Measurements from ENCODE around the gene LHX6. TPM values are rescaled to one million over a fixed set of nuclear protein-coding genes. Genes with fewer than 3 reads are reported as not detected.
A peak's percentile ranks its signal among the peaks of the same experiment; 100 is the strongest.

Gene LHX6
- total and polyA plus RNA-seq, 2 donors = 2.2 to 6.8 TPM

- no peaks in the 10 kb centered on the region for H3K36me3 ChIP-seq (ENCODE audit: insufficient read depth)
- WGBS = 68% methylated on average over 1 of the region's 1 CpG
- no peak overlapping the region for H3K27ac ChIP-seq (ENCODE audit: low read depth)
Measured at GRCh38 chr9:122184551-122184950, 44.2 kb downstream of the LHX6 start.

GRCh38 chr9:122183501-122183900 lies 45.3 kb downstream of the LHX6 start:
- H3K27ac ChIP-seq (ENCODE audit: low read depth) = no peak overlapping the region
- H3K4me1 ChIP-seq (ENCODE audit: insufficient read depth) = no peaks in the 10 kb centered on the region
- WGBS = 35% methylated on average over 7 of the region's 7 CpGs
- DNase-seq (ENCODE audit: extremely low spot score) = no peak
- no peaks in the 10 kb centered on the region for H3K36me3 ChIP-seq (ENCODE audit: insufficient read depth)
- H3K4me3 ChIP-seq (ENCODE audit: low read depth, low read length) = no peak overlapping the region

More at GRCh38 chr9:122184551-122184950, 44.2 kb downstream of the LHX6 start:
- no peak for DNase-seq (ENCODE audit: extremely low spot score)
- H3K4me3 ChIP-seq (ENCODE audit: low read depth, low read length) = no peak overlapping the region
- H3K4me1 ChIP-seq (ENCODE audit: insufficient read depth) = no peaks in the 10 kb centered on the region

GRCh38 chr9:122180633-122181032 lies 48.1 kb downstream of the LHX6 start:
- DNase-seq (ENCODE audit: extremely low spot score) = no peak
- Histone ChIP-seq H3K27ac (ENCODE audit: low read depth) (no peak overlapping the region), H3K4me1 (ENCODE audit: insufficient read depth) (no peaks in the 10 kb centered on the region), H3K36me3 (ENCODE audit: insufficient read depth) (no peaks in the 10 kb centered on the region), H3K4me3 (ENCODE audit: low read depth, low read length) (no peak overlapping the region)
- WGBS = 50% methylated on average over 4 of the region's 4 CpGs

- Histone ChIP-seq H3K27ac (ENCODE audit: low read depth) (no peak overlapping the region), H3K4me3 (ENCODE audit: low read depth, low read length) (no peak overlapping the region), H3K4me1 (ENCODE audit: insufficient read depth) (no peaks in the 10 kb centered on the region), H3K36me3 (ENCODE audit: insufficient read depth) (no peaks in the 10 kb centered on the region)
- 82% methylated on average over 2 of the region's 2 CpGs for WGBS
- no peak for DNase-seq (ENCODE audit: extremely low spot score)
Measured at GRCh38 chr9:122179690-122180074, 49.1 kb downstream of the LHX6 start.

- WGBS = 86% methylated on average over 5 of the region's 5 CpGs
- no peaks in the 10 kb centered on the region for H3K4me1 ChIP-seq (ENCODE audit: insufficient read depth)
- H3K36me3 ChIP-seq (ENCODE audit: insufficient read depth) = no peaks in the 10 kb centered on the region
- H3K27ac ChIP-seq (ENCODE audit: low read depth) = no peak overlapping the region
- DNase-seq (ENCODE audit: extremely low spot score) = no peak
- no peak overlapping the region for H3K4me3 ChIP-seq (ENCODE audit: low read depth, low read length)
Measured at GRCh38 chr9:122179054-122179689, 49.6 kb downstream of the LHX6 start.

GRCh38 chr9:122176916-122177315 lies 51.8 kb downstream of the LHX6 start:
- 76% methylated on average over 2 of the region's 2 CpGs for WGBS
- Histone ChIP-seq H3K36me3 (ENCODE audit: insufficient read depth) (no peaks in the 10 kb centered on the region), H3K4me3 (ENCODE audit: low read depth, low read length) (no peak overlapping the region), H3K27ac (ENCODE audit: low read depth) (no peak overlapping the region), H3K4me1 (ENCODE audit: insufficient read depth) (no peaks in the 10 kb centered on the region)
- DNase-seq (ENCODE audit: extremely low spot score) = no peak

- Histone ChIP-seq H3K36me3 (ENCODE audit: insufficient read depth) (no peaks in the 10 kb centered on the region), H3K27ac (ENCODE audit: low read depth) (no peak overlapping the region), H3K4me3 (ENCODE audit: low read depth, low read length) (no peak overlapping the region), H3K4me1 (ENCODE audit: insufficient read depth) (no peaks in the 10 kb centered on the region)
- no peak for DNase-seq (ENCODE audit: extremely low spot score)
- WGBS = 84% methylated on average over 3 of the region's 3 CpGs
Measured at GRCh38 chr9:122173670-122174069, 55.1 kb downstream of the LHX6 start.

GRCh38 chr9:122172131-122172530 lies 56.6 kb downstream of the LHX6 start:
- no peak overlapping the region for H3K27ac ChIP-seq (ENCODE audit: low read depth)
- H3K4me3 ChIP-seq (ENCODE audit: low read depth, low read length) = no peak overlapping the region
- WGBS = 83% methylated on average over 7 of the region's 7 CpGs
- DNase-seq (ENCODE audit: extremely low spot score) = no peak
- no peaks in the 10 kb centered on the region for H3K4me1 ChIP-seq (ENCODE audit: insufficient read depth)
- H3K36me3 ChIP-seq (ENCODE audit: insufficient read depth) = no peaks in the 10 kb centered on the region

GRCh38 chr9:122168356-122168755 lies 60.4 kb downstream of the LHX6 start:
- Histone ChIP-seq H3K27ac (ENCODE audit: low read depth) (no peak overlapping the region), H3K4me1 (ENCODE audit: insufficient read depth) (no peaks in the 10 kb centered on the region), H3K4me3 (ENCODE audit: low read depth, low read length) (no peak overlapping the region), H3K36me3 (ENCODE audit: insufficient read depth) (no peaks in the 10 kb centered on the region)
- no peak for DNase-seq (ENCODE audit: extremely low spot score)
- WGBS = 61% methylated on average over 3 of the region's 3 CpGs

GRCh38 chr9:122164286-122164685 lies 64.5 kb downstream of the LHX6 start:
- no peak overlapping the region for H3K27ac ChIP-seq (ENCODE audit: low read depth)
- no peaks in the 10 kb centered on the region for H3K4me1 ChIP-seq (ENCODE audit: insufficient read depth)
- H3K4me3 ChIP-seq (ENCODE audit: low read depth, low read length) = no peak overlapping the region
- no peaks in the 10 kb centered on the region for H3K36me3 ChIP-seq (ENCODE audit: insufficient read depth)
- DNase-seq (ENCODE audit: extremely low spot score) = no peak
- 21% methylated on average over 2 of the region's 2 CpGs for WGBS

- Histone ChIP-seq H3K4me3 (ENCODE audit: low read depth, low read length) (no peak overlapping the region), H3K4me1 (ENCODE audit: insufficient read depth) (peaks cover 2% of the 10 kb centered on the region), H3K27ac (ENCODE audit: low read depth) (no peak overlapping the region), H3K36me3 (ENCODE audit: insufficient read depth) (no peaks in the 10 kb centered on the region)
- no peak for DNase-seq (ENCODE audit: extremely low spot score)
Measured at GRCh38 chr9:122162415-122162814, 66.3 kb downstream of the LHX6 start.

- DNase-seq (ENCODE audit: extremely low spot score) = no peak
- no peaks in the 10 kb centered on the region for H3K36me3 ChIP-seq (ENCODE audit: insufficient read depth)
- H3K4me1 ChIP-seq (ENCODE audit: insufficient read depth) = peaks cover 2% of the 10 kb centered on the region
- WGBS = 21% methylated on average over 6 of the region's 6 CpGs
- H3K4me3 ChIP-seq (ENCODE audit: low read depth, low read length) = peak overlapping the region; percentile 67
- H3K27ac ChIP-seq (ENCODE audit: low read depth) = no peak overlapping the region
Measured at GRCh38 chr9:122159925-122160246, 68.9 kb downstream of the LHX6 start.

GRCh38 chr9:122159026-122159924 lies 69.5 kb downstream of the LHX6 start, which contains the start of the genes MORN5 and NDUFA8:
TSS of gene MORN5 (plus strand) at chr9:122159908. CDS start at chr9:122159973, 65 bp downstream.
TSS of gene NDUFA8 (minus strand) at chr9:122159779. CDS start at chr9:122159677, 102 bp downstream.
- peaks cover 2% of the 10 kb centered on the region for H3K4me1 ChIP-seq (ENCODE audit: insufficient read depth)
- peak within 1 kb of the TSS; percentile 67 for H3K4me3 ChIP-seq (ENCODE audit: low read depth, low read length)
- under 1% methylated on average over 56 of the region's 56 CpGs for WGBS
- no peaks in the 10 kb centered on the region for H3K36me3 ChIP-seq (ENCODE audit: insufficient read depth)
- peak; percentile 92 for DNase-seq (ENCODE audit: extremely low spot score)
- no peak within 1 kb of the TSS for H3K27ac ChIP-seq (ENCODE audit: low read depth)

- Histone ChIP-seq H3K36me3 (ENCODE audit: insufficient read depth) (no peaks in the 10 kb centered on the region), H3K4me1 (ENCODE audit: insufficient read depth) (peaks cover 2% of the 10 kb centered on the region), H3K4me3 (ENCODE audit: low read depth, low read length) (no peak overlapping the region), H3K27ac (ENCODE audit: low read depth) (no peak overlapping the region)
- 82% methylated on average over 3 of the region's 3 CpGs for WGBS
- DNase-seq (ENCODE audit: extremely low spot score) = no peak
Measured at GRCh38 chr9:122158202-122158601, 70.6 kb downstream of the LHX6 start.
